Activated CD8-positive, alpha-beta memory T cell treated with anti-CD3 and anti-CD28 coated beads, Interleukin-2, amount 50 U/mL, for 4 hours (primary cell): ENCODE results near the gene BRD4.
"Not testable (repeated sequence)": the region's sequence is repeated elsewhere in the genome, so short reads cannot be mapped to it uniquely, and the experiment has no call there.

Experiments used
- DNase-seq: peaks from one replicate; pipeline ENCODE4 v3.0.0-alpha.2; 2020

Gene BRD4

DNA sequence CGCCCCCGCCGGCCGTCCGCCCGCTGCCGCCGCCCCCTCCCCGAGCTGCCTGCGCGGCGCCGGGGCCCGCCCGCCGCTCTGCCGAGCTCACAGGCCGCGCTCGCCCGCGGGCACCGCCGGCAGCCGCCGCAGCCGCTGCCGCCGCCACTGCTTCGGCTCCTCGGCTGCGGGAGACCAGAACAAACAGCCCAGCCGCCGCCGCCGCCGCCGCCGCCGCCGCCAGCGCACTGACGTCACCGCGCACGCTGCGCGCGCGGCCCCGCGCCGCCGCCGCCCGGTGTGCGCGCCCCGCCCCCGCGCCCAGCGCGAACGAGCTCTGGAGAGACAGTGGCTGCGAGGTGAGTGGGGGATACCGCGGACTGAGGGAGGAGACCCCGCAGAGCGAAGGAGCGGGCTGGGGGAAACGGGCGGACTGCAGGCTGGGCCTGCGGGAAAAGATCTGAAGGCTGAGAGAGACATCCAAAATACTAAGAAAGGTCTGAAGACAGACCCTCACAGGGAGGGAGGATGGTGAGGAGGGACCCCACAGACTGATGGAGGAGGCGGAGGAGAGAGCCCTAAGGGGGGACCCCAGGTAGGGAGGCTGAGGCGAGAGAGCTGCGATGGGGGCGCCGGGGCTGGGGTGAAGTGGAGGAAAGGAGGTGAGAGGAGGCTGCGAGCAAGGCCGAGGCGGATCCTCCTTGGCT is at the start of gene BRD4:
Gene BRD4, minus strand, starts transcription at position 229 of the 686 bp plus-strand sequence. CDS start 59,440 bp downstream, outside the sequence.
- peak; percentile 77 for DNase-seq

DNA sequence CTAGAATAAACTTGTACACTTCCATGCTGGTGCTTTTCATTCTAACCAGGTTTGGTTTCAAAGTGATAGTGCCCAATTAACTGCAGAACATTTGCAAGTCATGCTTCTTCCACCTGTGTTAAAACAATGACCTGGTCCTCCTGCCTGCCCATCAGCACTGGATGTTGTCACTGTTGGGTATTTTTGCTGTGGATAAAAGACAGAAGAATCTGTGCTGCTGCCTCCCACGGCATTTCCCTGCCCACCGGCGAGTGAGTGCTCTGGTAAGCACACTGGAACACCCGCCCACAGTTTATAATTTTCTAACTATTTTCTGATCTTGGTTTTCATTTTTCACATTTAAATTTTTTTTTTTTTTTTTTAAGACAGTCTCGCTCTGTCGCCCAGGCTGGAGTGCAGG is 49.5 kb upstream of the BRD4 start:
- no peak for DNase-seq

DNA sequence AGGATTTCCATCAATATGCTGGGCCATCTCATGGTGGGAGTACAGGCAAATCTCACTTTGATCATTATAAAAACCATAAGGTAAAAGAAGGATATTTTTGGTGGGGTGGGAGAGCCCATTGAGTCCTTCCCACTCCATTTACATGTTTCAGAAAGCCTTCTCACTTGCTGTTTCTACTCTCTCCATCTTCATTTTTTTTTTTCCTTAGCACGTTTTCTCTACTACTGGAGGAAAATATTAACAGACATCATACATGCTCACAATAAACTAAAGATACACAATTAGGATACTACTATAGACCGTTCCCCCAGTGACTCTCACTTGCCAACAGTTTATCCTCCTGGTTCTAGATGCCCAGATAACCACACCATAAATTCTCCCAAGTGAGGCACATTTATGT is 49.1 kb upstream of the BRD4 start:
- no peak for DNase-seq

DNA sequence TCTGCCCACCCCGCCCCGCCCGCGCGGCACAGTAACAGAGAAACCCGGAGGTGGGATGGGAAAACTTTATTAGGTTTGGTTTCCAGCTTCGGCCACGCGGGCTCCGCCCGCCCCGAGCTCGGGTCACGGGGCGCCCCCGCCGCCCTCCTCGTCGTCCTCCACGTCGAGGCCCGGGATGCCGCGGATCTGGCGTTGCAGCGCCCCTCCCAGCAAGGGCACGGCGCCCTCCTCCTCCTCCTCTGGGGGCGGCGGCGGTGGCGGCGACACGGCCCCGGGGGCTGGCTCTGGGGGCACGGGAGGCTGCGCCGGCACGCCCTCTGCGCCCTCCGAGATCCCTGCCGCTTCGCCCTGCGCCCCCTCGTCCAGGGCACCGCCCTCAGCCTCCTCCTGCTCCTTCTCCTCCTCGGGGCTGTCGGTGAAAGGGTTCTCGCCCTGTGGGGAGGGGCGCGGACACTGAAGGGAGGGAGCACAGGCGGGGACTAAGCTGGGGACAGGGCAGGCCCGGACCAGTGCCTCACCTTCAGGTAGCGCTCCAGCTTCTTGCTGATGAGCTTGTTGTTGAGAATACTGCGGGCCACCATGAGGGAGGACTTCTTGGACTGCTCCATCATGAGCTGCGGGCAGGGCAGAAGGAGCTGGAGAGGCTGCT is 47.8 kb upstream of the BRD4 start:
- no peak for DNase-seq

DNA sequence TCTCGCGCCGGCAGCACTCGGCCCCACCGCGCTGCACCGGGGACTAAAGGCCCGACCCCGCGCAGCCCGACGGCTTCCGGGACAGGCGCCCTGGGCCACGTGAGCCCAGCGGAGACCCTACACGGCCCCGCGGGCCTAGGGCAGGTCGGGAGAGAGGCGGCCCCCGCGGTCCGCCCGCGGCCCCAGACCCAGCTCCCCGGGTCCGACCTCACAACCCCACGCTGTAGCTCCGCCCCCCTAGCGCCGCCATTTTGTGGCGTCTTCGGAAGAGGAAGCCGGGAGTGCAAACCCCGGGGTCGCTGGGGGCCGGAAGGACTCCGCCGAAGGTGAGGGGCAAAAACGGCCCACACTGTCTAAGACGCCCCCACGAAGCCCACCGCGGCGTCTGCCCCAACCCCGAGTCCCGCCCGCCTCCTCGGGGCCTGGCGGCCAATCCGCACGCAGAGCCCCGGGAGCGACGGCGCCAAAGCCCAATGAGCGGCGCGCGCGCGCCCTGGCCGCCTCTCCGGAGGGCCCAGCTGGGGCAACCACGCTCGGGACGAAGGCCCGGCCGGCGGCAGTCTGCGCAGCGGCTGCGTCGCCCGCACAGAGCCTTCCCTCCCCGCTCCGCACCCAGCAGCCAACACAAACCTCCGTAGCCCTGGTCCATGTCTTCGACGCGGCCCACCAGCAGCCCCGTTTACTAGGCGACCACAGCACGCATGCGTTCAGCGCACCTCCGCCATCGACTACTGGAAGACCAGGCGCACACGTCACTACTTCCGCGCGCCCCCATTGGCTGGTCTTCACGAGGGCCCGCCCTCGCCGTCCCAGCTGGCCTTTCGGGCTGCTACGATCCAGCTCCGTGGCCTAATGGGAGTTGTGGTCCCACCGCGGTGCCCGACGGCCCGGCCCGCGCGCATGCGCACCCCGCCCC is 47.0 kb upstream of the BRD4 start, which contains the start of gene AKAP8:
Gene AKAP8, minus strand, starts transcription at position 705 of the 916 bp plus-strand sequence. Its CDS starts 56 bp downstream, at position 649.
- peak; percentile 97 for DNase-seq

DNA sequence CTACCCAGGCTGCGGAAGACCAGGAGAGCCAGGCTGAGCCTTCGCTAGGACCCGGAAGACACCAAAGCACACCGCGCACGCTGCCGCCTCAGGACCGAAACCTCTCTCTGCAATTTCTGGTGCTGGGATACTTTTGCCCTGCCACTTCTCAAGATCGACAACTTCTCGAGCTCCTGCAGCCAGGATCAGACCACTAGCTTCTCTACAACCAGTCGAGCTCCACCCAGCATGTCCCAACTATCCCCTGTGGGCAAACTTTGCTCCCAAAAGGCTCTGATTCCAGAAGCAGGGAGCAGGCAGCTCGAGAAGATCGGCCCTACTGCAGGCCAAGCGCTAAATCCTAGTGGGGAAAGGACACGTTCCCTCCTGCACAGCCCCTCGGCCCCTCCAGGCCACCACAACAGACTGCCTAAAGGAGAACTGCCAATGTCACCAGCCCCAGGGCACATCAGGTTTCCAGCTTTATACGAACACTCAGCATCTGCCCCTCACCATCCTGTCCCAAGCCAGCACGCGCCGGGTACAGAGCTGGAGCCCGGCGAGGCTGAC is 46.3 kb upstream of the BRD4 start:
- DNase-seq: peak; percentile 35

DNA sequence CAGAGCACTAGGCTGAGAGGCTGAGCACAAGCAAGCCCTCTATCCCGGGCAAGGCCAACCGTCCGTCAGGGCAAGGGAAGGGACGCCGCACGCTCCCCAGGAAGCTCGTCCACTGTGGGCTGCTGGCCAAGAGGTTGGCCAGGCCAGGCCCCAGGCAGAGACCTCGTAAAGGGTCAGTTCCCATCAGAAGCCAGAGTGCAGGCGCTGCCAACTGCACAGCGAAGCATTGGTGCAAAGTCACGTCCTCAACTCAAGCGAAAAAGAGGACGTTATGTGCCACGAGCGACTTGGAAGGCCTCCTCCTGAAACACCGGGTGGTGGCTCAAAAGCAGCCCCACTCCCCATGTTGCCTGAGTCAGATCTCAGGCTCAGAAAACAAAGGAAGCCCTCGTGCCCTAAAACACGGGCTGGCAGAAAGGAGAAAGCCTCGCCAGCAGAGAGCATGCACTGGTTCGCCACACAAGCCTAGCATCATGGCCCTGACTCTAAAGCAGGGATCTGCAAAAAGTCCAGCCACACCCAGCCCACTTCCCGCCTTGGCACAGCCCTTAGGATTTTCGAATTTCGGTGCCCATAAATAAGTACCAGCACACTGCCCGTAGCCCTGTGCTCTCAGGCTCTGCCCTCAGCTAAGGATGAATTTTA is 42.6 kb upstream of the BRD4 start:
- DNase-seq: no peak

DNA sequence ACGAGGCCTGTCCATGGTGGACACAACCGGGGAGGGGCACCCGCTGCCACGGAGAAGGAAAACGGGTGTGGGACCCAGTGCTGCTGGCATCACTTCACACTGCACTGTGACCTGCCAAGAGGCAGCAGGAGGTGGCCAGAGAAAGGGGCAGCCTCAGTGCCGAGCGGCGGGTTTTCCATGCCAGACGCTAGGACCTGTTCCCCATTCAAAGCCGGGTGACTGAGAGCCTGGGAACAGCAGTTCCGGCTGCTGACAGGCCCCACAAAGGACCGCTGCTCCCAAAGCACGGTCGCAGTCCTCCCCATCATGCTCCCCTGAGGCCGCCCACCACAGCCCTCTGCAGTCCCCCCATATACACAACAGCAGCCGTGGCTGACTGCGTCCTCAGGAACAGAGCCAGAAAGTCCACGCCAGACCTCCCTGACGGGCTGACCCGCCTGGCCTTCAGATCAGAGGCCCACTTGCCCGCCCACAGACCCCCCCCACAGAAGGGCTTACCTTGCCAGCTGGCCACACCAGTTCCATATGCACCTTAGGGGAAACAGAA is 41.8 kb upstream of the BRD4 start:
- no peak for DNase-seq

DNA sequence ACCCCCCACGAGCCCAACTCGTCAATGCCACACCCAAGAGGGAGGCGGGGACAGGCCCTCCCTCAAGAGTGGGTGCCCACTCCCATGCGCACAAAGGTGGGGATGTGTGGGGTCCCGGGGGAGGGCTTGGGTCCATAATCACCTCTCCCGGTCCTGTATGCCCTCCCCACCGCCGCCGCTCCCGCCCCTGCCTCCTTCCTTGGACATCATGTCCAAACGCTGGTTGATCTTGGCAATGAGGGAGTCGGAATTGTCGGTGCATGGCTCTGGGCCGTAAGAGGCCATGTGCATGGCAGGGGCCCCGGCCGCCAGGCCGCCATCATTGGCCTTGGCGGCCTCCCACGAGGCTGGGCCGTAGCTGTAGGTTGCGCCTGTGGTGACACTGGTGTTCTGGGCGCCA is 41.3 kb upstream of the BRD4 start:
- no peak for DNase-seq

DNA sequence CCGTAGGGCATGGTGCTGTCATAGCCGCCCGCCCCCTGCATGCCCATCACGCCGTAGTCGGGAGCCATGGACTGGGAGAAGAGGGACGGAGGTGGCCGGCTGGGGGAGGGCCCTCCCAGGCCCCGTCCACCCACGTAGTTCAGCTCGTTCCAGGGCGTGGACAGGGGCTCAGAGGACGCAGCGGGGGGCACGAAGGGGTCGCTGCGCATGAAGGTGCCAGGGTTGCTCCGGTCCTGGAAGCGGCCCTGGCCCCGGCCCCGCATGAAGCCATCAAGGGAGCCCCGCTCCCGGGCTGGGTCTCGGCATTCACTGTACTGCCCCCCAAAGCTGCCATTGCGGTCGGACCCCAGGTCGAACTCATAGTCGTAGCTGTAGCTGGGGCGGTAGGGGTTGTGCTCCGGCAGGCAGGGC is 40.6 kb upstream of the BRD4 start:
- DNase-seq: no peak

DNA sequence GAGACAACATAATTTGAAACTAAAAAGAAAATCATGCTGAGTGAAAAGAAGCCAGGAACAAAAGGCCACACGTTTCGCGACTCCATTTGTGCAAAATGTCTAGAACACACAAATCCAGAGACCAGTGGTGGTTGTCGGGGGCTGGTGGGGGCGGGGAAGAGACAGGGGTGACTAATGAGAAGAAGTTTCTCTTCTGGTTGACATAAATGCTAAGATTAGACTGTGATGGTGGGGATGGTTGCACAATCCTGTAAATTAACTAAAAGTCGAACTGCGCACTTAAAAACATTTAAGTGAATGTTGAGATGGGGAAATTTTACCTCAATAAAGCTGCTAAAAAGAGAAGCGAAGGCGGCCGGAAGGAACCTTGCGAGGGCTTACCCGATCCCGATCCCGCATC is 40.1 kb upstream of the BRD4 start:
- no peak for DNase-seq

DNA sequence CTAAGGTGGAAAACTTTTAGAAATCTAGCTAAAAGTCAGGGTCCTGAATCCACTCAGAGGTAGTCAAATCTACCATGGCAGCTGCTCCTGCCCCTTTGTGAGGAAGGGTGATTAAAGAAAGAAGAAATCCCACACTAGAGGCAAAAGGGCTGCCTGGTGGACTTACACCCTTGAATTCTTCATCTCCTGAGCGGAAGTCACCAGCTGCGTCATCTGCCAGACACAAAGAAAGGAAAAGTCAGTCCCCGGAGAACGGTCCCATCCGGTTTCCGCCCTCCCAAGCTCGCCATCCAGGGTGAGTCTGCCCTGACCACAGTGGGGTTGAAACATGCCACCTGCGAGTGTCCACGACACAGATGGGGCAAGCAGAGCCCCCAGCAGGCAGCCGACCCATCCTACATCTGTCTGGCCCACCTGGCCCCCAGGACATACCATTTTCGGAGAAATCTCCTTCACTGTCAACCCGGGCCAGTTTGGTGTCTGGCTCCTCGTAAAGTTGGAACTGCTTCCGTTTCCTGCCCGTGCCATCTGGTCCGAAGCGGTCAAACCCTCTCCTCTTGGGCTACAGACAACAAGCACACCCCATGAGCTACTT is 39.5 kb upstream of the BRD4 start:
- DNase-seq: no peak

DNA sequence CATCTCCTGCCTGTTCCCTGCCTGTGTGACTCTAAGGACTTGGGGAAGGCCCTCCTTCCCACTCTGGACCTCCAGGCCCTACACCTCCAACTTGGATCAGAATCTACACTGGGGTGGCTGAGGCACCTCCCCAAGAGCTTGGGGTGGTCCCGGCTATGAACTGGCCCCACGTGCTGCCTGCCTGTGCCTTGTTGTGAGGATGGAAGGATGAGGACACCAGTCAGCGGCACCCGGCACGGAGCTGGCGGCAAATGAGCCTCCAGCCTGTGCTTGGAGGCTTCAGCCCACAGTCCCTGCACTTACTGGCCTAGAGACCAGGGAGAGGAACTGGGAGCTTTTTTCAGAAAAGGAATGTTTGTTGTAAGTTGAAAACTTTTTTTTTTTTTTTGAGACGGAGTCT is 38.8 kb upstream of the BRD4 start:
- DNase-seq: no peak

DNA sequence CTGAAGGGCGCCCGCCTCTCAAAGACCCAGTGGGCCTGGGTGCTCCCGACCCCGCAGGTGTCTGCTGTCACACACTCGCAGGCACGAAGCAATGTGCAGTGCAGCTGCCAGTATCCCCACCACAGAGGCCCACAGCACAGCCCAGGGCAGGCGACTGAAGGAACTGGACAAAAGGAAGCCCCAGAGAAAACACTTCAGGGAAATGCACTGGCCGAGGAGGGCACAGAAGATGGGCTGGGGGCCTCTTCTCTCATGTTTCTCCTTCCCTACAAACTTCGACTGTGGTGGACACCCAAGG is 37.2 kb upstream of the BRD4 start:
- DNase-seq: no peak

DNA sequence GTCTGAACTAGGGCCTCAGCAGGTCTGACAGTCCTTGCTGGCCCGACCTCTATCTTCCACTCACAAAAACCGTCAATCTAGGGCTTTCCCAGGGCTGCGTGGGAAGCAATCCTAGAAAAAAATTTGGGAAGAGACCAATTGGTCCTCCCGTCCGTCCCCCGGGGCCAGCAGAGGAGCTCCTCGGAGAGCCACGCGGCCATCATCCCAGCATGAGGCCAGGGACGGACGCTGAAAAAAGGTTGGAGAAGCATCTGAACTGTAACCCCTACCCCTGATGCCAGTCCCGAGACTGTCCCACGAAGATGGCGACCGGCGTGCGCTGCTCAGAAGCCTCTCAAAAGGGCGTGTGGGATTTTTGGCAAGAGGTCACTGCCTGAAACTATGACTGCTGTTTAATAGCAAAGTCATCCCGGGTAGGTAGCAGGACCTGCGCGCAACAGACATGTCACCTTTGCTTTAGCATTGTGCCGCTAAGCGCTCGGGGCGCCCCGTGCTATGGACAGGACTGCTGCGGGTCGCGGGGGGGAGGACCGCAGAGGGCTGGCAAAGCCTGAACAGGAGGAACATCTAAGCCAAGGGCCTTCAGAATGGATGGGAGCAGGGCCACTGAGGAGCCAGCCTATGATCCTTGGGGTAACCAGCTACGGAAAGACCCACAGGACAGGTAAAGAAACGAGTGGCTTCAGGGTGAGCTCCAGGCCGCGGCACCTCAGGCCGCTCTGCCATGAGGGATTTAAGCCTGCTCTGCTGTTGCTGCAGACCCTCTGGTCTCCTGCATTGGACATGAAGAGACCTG is 36.7 kb upstream of the BRD4 start:
- DNase-seq: no peak

DNA sequence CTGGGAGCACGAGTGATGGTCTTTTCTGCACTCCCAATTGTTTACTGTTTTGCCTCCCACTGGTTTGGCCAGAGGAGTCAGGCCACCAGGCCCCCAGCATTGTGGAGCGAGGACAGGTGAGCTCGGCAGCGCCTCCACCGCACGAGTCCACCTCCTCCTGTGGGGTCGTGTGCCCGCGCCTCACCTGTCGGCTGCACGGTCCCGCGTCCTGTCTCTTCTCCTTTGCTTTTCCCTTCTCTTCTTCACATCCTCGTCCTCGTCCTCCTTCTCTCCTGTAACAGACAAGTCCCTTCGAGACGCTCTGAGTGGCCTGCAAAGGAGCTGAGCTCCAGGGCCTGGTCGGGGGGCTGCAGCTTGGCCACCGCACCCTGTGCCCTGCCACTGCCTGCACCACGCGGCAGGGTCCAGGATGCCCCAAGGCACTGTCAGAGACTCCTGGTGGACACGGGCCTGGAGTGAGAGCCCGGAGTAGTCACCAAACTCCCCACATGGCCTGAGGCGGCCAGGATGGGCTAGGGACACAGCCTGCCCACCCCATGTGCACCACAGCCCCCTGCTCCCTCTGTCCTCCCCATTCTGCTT is 35.8 kb upstream of the BRD4 start:
- no peak for DNase-seq

DNA sequence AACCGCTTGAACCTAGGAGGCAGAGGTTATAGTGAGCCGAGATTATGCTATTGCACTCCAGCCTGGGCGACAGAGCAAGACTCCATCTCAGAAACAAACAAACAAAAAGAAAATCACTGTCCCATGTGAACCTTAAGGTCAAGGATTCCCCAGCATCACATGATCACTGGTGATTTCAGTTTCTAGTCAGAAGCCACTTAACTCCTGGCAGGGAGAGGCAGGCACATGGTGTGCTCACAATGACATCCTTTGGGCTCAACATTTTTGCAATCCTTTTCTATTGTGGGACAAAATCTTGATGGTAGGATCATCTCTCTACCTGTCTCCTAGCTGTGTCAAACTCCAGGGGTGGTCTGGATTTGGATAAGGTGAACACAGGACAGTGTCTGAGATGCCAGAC is 35.1 kb upstream of the BRD4 start:
- no peak for DNase-seq

DNA sequence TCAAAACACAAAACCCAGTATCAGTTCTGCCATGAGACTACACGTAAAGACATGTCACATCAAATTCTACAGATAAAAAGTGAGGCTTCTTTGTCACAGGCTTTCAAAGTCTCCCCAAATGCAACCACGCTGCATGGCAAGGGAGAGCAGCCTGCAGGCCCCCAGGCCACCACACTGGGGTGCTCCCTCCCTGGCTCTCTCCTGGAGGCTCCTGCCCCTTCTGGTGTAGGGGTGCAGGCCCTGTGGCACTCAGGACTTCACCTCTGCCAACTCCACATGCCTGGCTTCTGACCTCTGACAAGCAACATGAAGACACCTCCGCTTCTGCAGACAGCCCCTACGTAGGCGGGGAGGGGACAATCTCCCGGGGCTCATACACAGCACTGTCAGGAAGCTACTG is 32.9 kb upstream of the BRD4 start:
- no peak for DNase-seq

DNA sequence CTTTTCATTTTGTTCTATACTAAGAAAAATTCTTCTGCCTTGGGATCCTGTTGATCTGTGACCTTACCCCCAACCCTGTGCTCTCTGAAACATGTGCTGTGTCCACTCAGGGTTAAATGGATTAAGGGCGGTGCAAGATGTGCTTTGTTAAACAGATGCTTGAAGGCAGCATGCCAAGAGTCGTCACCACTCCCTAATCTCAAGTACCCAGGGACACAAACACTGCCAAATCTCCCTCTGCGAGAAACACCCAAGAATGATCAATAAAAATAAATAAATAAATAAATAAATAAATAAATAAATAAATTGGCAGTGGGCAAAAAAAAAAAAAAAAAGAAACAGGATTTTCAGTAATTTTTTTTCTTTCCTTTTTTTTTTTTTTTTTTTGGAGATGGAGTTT is 31.5 kb upstream of the BRD4 start:
- not testable (repeated sequence) for DNase-seq

DNA sequence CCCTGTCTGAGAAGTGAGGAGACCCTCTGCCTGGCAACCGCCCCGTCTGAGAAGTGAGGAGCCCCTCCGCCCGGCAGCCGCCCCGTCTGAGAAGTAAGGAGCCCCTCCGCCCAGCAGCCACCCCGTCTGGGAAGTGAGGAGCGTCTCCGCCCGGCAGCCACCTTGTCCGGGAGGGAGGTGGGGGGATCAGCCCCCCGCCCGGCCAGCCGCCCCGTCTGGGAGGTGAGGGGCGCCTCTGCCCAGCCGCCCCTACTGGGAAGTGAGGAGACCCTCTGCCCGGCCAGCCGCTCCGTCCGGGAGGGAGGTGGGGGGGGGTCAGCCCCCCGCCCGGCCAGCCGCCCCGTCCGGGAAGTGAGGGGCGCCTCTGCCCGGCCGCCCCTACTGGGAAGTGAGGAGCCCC is 30.7 kb upstream of the BRD4 start:
- not testable (repeated sequence) for DNase-seq

DNA sequence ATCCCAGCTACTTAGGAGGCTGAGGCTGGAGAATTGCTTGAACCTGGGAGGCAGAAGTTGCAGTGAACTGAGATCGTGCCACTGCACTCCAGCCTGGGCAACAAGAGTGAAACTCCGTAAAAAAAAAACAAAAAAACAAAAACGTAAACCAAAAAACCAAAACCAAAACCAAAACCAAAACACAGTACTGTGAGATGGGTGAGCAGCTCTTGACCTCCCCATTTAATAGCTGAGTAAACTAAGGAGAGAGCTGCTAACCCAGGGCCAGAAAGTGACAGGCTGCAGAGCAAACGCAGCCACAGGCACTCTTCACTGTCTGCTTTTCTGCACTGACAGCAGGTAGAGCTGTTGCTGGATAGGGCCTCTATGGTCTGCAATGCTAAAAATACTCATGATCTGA is 27.7 kb upstream of the BRD4 start:
- DNase-seq: not testable (repeated sequence)
